HG03196 (cell line): ENCODE data around the gene SGPL1.

Experiments used
- ATAC-seq: cut with Tn5 transposase; IDR thresholded peaks from one replicate; pipeline ENCODE4 v1.9.1; 2021; ENCODE audit not compliant: unreplicated experiment

Gene SGPL1

DNA sequence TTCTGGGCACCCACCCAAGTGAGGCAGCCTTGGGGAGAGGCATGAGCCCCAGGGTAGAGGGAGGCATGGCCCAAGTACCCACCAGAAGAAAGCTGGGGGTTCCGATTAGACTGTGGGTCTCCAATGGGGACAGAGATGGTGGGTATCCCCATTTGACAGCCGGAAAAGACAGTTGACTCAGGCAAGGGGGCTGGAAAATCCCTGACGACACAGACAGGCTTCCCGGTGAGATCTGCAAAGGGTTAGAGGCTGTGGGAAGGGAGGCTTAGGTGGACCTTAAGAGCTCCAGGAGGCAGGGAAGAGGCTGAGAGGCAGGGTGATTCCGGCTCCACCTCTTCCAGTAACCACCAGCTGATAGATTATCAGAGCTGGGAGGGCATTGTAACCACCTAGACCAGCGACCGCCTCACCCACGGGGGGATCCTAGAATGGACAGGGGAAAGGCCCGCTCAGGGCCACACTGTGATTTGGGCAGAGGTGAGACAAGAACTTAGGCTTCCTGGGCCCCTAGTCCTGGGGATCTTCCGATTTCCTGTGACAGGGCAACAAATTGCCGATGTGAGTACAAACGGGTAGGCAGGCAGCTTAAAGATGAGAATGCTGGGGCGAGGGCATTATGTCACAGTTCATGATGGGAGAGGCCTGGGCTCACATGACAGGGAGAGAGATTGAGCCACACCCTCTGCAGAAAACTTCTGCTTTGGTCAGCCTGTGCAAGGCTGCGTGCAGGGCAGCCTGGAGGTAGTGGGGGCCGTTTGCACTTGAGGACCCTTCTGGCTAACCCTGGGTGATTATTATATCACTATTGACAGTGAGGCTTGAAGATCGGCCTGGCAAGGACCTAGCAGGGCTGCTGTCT, 36.0 kb upstream of the SGPL1 start:
- no peak for ATAC-seq

DNA sequence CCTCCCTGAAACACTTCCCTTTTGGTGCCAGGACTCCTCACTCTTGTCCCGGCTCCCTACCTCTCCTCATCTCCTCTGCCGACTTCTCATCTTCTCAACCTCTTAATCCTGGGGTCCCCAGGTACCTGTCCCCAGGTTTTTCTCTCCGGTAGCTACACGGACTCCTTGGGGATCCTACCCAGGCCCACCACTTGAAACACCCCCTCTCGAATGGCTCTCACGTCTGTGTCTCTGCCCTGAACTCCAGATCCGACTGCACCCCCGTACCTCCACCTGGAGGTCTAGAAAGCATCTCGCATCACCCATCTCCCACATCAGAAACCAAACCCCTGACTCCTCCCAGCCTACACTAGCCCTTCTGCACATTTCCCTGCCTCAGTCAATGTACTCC, 35.4 kb upstream of the SGPL1 start:
- no peak for ATAC-seq

DNA sequence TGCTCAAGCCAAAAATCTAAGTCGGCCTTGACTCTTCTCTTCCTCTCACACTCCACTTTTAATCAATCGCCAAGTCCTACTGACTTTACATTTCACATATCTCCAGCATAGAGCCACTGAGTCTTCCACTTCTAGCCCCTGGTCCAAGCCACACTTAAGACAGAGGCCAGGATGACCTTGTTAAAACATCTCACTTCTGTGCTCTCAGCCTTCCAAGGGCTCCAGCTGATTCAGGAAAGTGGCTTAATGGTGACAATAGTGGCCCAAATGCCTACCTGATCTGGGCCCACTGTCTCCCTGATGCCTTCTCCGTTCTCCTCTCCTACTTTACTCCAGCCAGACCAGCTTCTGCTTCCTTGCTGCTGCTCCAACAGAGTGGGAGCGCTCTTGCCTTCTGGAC, 35.0 kb upstream of the SGPL1 start:
- no peak for ATAC-seq

- ATAC-seq, result no peak
Observed at GRCh38 chr10:70781461-70782051, 34.2 kb upstream of the SGPL1 start.

- ATAC-seq, result no peak
Observed at GRCh38 chr10:70782086-70782745, 33.5 kb upstream of the SGPL1 start.

DNA sequence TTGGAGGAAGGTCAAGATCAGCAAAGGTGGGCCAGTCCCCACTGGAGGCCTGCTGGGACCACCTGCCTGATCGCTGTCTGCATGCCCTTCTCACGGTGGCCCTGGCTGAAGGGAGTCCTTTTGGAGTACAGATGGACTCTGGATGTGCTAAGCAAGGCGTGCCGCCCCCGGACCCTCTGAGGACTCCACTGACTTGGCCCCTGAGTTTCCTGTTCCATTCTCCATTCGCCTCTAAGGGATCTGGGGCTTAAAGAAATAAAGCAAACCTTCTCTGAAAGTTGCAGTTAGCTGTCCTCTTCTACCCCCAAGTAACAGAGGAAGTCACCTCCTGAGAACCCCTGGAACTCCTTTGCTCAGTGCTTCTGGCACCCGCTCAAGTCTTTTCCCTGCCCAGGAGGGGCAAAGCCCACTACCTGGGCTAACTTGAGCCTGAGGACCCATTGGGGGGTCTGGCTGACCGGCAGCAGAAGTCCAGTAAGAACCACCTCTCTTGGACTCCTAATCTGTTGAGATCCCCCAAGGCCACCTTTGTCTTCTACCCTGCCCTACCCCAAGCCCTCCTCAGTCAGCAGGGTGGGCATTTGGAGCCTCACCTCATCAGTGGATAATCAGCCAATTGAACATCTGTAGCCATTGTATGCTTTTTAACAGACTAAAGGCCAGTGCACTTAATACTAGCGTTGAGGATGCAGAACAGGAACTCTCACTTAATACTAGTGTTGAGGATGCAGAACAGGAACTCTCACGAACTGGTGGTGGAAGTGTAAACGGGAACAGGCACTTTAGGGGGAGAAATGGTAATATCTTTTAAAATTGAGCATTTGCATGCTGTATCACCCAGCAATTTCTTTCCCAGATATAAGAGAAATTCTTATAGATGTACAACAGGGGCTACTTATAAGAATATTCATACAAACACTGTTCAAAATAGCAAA, 32.7 kb upstream of the SGPL1 start:
- ATAC-seq, result no peak

DNA sequence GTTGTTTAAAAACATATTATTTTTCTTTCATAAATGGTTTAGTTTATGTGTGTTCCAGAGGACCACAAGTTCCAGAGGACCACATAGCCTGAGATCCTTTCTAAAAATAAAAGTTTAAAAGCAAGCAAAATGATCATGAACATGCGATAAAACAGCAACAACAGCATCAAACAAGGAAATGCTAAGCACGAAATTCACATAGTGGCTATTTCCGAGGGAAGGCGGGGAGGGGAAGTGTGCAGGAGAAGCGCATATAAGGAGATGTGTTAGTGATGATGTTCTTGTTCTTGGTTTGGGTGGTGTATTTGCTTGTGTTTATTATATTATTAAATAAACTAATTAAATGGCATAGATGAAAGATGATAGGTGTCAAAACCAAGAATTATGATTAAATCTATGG, 31.7 kb upstream of the SGPL1 start:
- no peak for ATAC-seq

GRCh38 chr10:70784471-70784870, 31.3 kb upstream of the SGPL1 start:
- no peak for ATAC-seq

- no peak for ATAC-seq
Observed at GRCh38 chr10:70785190-70785589, 30.6 kb upstream of the SGPL1 start, which contains the start of gene TBATA. Gene TBATA (minus strand): TSS chr10:70785377. CDS start chr10:70783379, 1,998 bp downstream.

GRCh38 chr10:70786799-70787415, 28.8 kb upstream of the SGPL1 start:
- ATAC-seq, result no peak

DNA sequence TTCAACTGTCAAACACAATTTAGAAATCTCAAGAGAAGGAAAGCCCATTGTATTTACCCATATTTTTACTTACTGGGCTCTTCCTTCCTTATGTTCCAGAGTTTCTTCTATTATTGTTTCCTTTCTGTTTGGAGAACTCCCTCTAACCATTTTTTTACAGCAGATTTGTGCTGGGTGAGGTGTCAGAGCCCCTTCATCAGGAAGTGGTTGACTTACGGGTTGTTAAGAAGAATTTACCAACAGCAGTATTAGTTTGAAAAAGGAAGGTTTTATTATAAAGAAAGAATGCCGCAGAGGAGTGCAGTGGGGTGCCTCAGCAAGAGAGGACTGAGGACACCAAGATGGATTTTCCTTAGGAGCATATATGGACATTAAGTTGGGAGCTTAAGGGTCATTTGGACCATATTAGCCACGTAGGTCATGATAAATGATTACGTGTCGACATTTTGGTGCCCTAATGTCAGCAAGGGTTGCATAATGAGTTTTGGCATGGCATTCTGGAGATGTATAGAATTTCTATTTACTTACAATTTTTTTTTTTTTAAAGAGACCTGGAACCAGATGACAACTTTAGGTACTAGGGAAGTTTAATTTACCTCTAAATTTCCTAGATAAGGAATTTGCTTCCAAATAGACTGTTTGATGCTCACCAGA, 24.2 kb upstream of the SGPL1 start:
- ATAC-seq, result no peak

DNA sequence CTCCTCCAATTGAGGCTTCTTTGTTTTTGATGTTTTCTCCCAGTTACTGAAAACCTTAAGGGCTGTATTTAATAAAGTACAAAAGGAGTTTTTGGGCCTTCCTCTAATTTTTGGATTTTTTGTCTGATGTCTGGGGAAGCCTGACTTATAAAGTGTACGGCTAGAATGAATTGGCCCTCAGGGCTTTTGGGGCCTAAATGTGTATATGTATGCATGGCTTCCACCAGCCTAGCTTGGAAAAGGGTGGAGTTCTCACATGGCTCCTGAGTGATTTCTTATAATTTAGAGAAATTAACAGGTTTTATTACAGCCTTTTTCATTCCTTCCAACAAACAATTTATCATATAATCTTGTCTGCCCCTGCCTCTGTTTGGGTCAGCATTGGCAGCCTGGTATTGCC, 20.1 kb upstream of the SGPL1 start:
- ATAC-seq, result no peak

GRCh38 chr10:70797840-70798239, 17.9 kb upstream of the SGPL1 start:
- no peak for ATAC-seq

- ATAC-seq, result no peak
Observed at GRCh38 chr10:70799124-70799523, 16.6 kb upstream of the SGPL1 start.

- no peak for ATAC-seq
Observed at GRCh38 chr10:70801854-70802253, 13.9 kb upstream of the SGPL1 start.

- ATAC-seq, result no peak
Observed at GRCh38 chr10:70803775-70804420, 11.8 kb upstream of the SGPL1 start.

- ATAC-seq, result no peak
Observed at GRCh38 chr10:70804421-70804808, 11.3 kb upstream of the SGPL1 start.

DNA sequence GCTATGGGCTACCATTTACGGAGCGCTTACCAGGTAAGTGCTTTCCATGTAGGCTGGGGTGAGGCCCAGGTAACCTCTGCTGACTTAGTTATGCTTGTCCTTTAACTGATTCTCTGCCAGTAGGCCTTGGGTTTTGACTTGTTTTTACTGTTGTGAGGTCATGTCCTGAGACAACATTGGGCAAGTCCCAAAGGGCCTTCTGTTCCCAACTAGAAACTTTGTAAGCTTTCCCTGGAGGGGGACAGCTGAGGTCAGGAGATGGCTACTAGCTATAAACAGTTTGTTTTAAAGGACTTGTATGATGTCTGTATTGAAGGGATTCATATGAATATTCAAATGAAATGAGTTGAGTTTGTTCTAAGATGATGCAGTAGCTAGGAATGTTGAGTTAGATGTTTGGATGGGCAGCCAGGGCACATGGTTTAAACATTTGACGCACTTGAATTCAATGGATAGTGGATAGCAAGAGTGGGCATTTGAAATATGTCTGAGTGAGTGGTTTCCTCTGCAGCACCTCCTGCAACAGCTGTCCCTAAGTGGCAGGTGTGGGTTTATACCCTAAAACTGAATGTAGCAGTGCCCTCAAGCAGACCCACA, 10.0 kb upstream of the SGPL1 start:
- ATAC-seq, result no peak

DNA sequence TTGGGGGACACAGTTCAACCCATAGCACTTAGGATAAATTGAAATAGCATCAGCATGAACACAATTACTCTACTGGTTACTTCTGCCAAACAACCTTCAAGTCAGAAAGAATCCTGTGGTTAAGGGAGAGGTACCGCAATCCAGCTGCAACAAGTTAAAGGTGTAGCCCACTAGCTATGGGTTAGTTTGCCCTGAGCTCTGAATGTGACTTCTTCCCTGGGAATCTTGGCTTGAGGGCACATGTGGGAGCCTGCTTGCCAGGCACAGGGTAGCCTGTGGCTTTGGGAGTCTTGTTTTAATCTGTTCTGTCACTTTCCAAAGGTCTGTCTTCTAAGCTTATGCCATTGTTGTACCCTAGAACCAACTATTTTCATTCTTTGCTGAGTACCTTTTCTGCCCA, 8.9 kb upstream of the SGPL1 start:
- no peak for ATAC-seq
